Mesenteric fat pad (tissue), 1 donor: ENCODE measurements around the gene RINT1. TPM values are rescaled to one million over a fixed set of nuclear protein-coding genes. Genes with fewer than 3 reads are reported as not detected.
"Not testable (repeated sequence)": the region's sequence is repeated elsewhere in the genome, so short reads cannot be mapped to it uniquely, and the experiment has no call there.

ENCODE experiments used
- DNase-seq: peaks from one replicate; pipeline ENCODE4 v3.0.0-alpha.2; 2020; ENCODE audit warnings: low spot score
- long read RNA-seq: library from polyadenylated mRNA; unstranded; transcript quantifications from one replicate; pipeline ENCODE4 v2.0.0, GENCODE V29; 2020
- total RNA-seq: library from RNA; stranded (reverse); fragmentation: NEBNext Ultra II Directional; extraction: Animal tissue kit (Norgen Biotek cat#: 25700); gene quantifications from one replicate; pipeline ENCODE4 v1.2.1, GENCODE V29; 2021
- donor health status: DM: yes; HTN: yes; CAD: no.

Gene RINT1
- total RNA-seq = 17.7 TPM
- long read RNA-seq, transcript RINT1-201 (15 exons, 2,976 nt) = major isoform, 26 of 33 reads
- long read RNA-seq, partial matches to known transcripts = 2 of 33 reads
- long read RNA-seq, other reads (novel, unspliced or antisense) = 5 of 33 reads

GRCh38 chr7:105531792-105532671, at the start of gene RINT1:
RINT1 (plus strand) TSS chr7:105532201; CDS start chr7:105532316, 115 bp downstream.
- DNase-seq = peak; percentile 96

DNA sequence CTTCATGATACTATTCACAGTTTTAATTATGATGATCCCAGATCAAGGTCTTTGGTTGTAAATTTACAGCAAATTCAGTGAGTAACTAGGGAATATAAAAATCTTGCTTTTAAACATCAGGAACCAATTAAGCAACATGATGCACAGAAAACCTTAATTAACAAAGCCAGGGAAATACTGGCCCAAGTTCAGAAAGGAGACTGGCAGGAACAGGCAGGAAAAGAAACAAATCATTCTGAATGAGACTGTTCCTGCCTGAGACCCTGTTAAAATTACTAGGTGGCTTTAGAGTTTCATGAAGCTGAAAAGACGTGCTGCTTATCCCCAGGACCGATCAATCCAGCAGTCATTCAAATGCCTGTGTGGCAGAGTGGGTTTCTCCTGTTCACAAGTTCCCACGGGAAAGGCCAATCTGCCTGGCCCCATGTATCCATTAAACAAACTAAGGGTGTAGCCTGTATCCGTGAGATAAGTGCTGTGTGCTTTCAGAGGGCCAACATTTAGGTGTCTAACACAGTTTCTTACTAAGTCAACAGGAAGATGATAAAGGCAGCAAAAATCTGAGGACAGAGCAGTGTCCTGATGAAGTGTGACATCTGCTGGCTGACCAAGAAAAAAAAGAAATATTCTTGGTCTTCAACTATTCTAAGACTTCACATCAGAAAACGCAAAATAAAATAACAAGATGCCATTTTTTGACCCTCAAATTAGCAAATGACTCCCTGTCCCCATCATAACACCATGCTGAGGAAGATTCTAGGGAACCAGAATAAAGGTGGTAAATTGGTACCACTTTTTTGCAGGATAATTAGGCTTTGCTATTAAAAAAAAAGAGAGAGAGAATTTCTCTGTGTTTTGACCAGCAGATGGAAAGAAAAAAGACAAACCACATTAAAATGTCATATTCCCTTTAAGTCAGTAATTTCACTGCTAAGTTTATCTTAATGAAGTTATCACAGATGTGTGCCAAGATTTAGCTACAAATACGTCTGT, 44.1 kb upstream of the RINT1 start:
- no peak for DNase-seq

GRCh38 chr7:105489409-105489808, 42.6 kb upstream of the RINT1 start:
- DNase-seq = no peak

- DNase-seq = no peak
Observed at GRCh38 chr7:105493196-105493922, 38.6 kb upstream of the RINT1 start.

DNA sequence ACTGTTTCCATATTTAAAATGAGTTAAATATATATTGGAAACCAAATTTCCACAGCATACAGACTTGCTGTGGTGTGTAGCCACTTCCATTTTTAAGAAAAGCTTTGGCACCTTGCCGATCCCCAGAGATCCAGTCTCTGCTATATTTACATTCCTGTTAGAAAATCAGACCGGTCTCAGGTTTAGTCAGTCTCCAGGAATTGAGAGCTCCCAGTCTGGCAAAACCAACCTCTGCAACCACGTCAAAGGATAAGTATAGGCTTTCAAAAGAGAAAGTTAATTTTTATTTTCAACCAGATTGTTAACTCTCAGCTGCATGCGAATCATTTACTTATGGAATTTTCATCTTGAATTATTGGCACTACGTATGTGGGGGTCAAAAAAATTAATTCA, 38.1 kb upstream of the RINT1 start:
- no peak for DNase-seq

GRCh38 chr7:105496521-105496920, 35.5 kb upstream of the RINT1 start:
- DNase-seq = no peak

- DNase-seq = no peak
Observed at GRCh38 chr7:105497016-105497415, 35.0 kb upstream of the RINT1 start.

DNA sequence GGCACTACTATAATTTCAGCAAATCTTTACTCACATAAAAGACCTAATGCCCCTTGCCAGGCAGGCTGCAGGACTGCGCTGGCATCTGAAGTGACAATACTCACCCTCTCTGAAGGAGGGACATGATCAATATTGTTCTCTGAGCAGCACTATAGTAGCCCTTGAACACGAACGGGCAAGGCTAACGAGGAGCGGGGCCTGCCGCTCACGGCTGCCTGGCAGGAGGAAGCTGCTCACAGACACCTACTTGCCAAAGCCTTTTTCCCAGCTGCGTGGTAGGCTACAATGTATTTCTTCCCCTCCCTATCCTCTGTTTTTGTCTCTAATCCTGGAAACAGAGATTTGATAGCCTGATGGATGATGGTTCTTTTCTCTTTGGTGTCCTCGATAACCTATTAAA, 29.8 kb upstream of the RINT1 start:
- no peak for DNase-seq

DNA sequence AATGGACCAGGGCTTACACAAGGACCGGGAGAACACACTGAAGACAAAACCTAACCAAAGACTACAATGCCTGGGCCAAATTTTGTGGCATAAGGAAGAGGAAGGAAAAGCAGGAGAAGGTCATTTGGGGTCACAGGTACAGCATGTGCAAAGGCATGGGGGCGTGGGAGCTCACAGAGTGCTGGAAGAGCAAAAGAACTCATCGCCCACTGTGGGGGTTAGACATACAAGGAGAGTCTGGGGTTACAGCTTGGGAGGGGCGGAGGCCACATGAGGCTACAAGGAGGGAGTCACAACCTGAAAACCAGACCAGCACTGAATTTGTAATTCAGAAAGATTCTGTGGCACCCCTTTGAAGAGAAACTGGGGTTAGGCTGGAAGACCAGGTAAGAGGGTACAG, 19.6 kb upstream of the RINT1 start:
- DNase-seq = peak; percentile 39

DNA sequence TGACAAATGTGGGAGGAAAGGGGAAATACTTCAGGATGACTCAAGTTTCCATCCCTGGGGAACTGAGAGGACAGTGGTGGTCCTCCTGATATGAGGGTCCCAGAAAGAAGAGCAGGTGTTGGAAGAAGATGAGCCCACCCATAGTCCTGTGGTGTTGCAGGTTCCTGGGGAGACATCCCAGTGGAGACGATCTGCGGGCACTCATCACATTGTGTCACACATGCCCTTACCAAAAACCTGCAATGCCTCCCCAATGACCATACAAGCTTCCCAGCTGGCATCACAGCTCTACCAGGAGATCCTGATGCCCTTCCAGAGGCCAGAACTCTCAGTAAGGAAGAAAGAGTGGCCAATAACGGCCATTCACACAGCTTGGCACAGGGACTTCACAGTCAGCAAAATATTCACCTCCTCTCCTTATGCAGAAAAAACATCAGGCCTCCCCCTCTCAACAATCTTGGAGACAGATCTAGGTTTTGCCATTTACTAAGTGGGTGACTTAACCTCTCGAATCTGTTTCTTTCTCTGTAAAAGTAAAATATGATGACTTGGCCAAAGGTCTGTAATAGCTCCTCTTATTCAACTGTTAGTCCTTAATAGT, 19.0 kb upstream of the RINT1 start:
- DNase-seq = peak; percentile 60

- peak; percentile 45 for DNase-seq
Observed at GRCh38 chr7:105515610-105516009, 16.4 kb upstream of the RINT1 start.

DNA sequence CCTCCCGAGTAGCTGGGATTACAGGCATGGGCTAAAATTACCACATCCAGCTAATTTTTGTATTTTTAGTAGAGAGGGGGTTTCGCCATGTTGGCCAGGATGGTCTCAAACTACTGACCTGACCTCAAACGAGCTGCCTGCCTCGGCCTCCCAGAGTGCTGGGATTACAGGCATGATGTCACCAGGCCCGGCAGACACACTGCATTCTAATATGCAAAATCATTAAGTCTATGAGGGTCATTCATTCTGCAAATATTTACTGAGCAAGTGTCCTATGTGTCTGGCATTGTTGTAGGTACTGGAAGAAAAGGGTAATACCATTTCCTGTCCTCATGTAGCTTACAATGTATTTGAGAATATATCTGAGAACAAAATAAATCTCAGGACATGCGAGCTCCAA, 12.6 kb upstream of the RINT1 start:
- DNase-seq = no peak

DNA sequence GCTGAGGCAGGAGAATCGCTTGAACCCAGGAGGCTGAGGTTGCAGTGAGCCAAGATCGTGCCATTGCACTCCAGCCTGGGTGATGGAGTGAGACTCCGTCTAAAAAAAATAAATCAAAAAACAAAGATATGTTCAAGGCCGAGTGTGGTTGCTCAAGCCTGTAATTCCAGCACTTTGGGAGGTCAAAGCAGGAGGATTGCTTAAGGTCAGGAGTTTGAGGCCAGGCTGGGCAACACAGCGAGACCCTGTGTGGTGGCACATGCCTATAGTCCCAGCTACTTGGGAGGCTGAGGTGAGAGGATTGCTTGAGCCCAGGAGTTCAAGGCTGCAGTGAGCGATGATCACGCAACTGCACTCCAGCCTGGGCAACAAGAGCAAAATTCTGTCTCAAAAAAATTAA, 11.4 kb upstream of the RINT1 start:
- DNase-seq = not testable (repeated sequence)

DNA sequence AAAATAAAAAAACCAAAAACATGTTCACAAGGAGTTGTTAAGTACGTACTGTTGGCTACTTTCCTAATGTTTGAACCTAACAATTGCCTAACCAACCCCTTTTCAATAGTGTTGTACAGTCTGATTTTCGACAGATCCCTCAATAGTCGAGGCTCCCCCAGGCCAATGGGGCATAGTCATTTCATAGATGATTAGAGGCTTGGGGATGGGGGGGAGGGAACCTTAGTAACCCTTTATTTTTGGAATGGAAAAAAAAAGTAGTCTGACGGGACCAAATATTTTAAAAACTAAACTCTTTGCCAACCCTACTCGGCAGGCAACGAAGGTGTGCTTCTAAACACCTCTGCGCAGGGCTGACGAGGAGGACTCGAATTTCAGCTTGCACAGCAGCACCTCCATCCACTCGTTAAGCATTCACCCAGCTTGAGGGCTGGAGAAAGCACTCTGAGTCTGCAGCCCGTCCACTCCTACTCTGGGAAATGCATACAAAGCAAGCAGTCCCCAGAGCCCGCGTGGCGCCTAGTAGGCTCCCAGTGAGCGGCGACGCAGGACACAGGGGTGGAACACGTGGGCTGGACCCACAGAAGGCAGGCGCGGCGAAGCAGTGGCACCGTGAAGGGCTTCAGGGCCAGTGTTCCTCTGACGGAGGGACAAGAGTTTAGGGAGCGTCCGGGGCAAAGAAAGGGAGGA, 10.8 kb upstream of the RINT1 start:
- DNase-seq = peak; percentile 90

GRCh38 chr7:105521717-105522463, 10.1 kb upstream of the RINT1 start, which contains the start of gene PUS7:
PUS7 (minus strand) TSS chr7:105522271; CDS start chr7:105508512, 13,759 bp downstream.
- peak; percentile 95 for DNase-seq

DNA sequence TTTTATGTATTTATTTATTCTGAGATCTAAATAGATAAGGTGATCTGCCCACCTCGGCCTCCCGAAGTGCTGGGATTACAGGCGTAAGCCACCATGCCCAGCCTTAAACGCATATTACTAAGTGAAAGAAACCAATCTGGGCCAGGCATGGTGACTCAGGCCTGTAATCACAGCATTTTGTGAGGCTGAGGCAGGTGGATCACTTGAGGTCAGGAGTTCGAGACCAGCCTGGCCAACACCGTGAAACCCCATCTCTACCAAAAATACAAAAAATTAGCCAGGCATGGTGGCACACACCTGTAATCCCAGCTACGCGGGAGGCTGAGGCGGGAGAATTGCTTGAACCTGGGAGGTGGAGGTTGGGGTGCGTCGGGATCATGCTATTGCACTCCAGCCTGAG, 7.6 kb upstream of the RINT1 start:
- peak; percentile 33 for DNase-seq

DNA sequence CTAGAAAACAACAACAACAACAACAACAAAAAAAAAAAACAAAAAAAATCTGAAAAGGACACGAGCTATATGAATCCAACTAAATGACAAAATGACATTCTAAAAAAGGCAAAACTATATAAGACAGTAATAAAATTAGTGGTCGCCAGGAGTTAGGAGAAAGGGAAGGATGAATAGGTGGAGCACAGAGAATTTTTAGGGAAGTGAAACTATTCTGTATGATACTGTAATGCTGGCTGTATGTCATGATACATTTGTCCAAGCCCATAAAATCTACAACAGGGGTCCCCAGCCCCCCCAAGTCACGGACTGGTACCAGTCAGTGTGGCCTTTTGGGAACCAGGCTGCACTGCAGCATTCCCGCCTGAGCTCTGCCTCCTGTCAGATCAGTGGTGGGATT, 7.2 kb upstream of the RINT1 start:
- DNase-seq = peak; percentile 11

GRCh38 chr7:105527737-105528136, 4.3 kb upstream of the RINT1 start:
- peak; percentile 76 for DNase-seq

GRCh38 chr7:105530126-105530525, 1.9 kb upstream of the RINT1 start:
- DNase-seq = peak; percentile 64
